Kidney glomerular epithelial cell (primary cell): ENCODE measurements around the gene TWSG1.
"Not testable (repeated sequence)": the region's sequence is repeated elsewhere in the genome, so short reads cannot be mapped to it uniquely, and the experiment has no call there.

Experiments used
- DNase-seq: peaks from one replicate; lab custom pipeline; 2025; lab: John Stamatoyannopoulos, UW

TWSG1 gene

GRCh38 chr18:9426753-9427152 lies 92.2 kb downstream of the TWSG1 start:
- DNase-seq, result no peak

GRCh38 chr18:9428301-9428706 lies 93.7 kb downstream of the TWSG1 start:
- DNase-seq, result no peak

GRCh38 chr18:9428862-9429661 lies 94.5 kb downstream of the TWSG1 start:
- DNase-seq, result no peak

GRCh38 chr18:9429662-9429993 lies 95.1 kb downstream of the TWSG1 start:
- DNase-seq, result no peak

- not testable (repeated sequence) for DNase-seq
Measured at GRCh38 chr18:9430315-9430714, 95.7 kb downstream of the TWSG1 start.

GRCh38 chr18:9431296-9431695 lies 96.7 kb downstream of the TWSG1 start:
- no peak for DNase-seq

- DNase-seq, result not testable (repeated sequence)
Measured at GRCh38 chr18:9433122-9433521, 98.5 kb downstream of the TWSG1 start.

GRCh38 chr18:9433671-9434121 lies 99.1 kb downstream of the TWSG1 start:
- no peak for DNase-seq

- no peak for DNase-seq
Measured at GRCh38 chr18:9434122-9434701, 99.6 kb downstream of the TWSG1 start.

GRCh38 chr18:9435041-9435440 lies 100.5 kb downstream of the TWSG1 start:
- DNase-seq, result no peak

- DNase-seq, result no peak
Measured at GRCh38 chr18:9436206-9436929, 101.8 kb downstream of the TWSG1 start.

- DNase-seq, result no peak
Measured at GRCh38 chr18:9437021-9437437, 102.5 kb downstream of the TWSG1 start.

- DNase-seq, result no peak
Measured at GRCh38 chr18:9437672-9438071, 103.1 kb downstream of the TWSG1 start.

GRCh38 chr18:9441061-9441460 lies 106.5 kb downstream of the TWSG1 start:
- no peak for DNase-seq

GRCh38 chr18:9444549-9444948 lies 110.0 kb downstream of the TWSG1 start:
- DNase-seq, result no peak

GRCh38 chr18:9446839-9447238 lies 112.3 kb downstream of the TWSG1 start:
- no peak for DNase-seq

GRCh38 chr18:9447334-9447733 lies 112.8 kb downstream of the TWSG1 start:
- DNase-seq, result no peak

- DNase-seq, result no peak
Measured at GRCh38 chr18:9449600-9450414, 115.2 kb downstream of the TWSG1 start.

GRCh38 chr18:9450920-9451319 lies 116.3 kb downstream of the TWSG1 start:
- DNase-seq, result not testable (repeated sequence)
